HG02610 (cell line): Measurements from ENCODE around the gene RCHY1.
"Not testable (repeated sequence)": the region's sequence is repeated elsewhere in the genome, so short reads cannot be mapped to it uniquely, and the experiment has no call there.

Source experiments
- ATAC-seq: cut with Tn5 transposase; IDR thresholded peaks from one replicate; pipeline ENCODE4 v1.9.1; 2021; ENCODE audit warnings: mild to moderate bottlenecking, moderate library complexity; ENCODE audit not compliant: unreplicated experiment

The RCHY1 gene

GRCh38 chr4:75514131-75514948 is at the start of gene RCHY1, which contains the start of gene THAP6:
RCHY1 (minus strand) TSS chr4:75514403; CDS start chr4:75514286, 117 bp downstream.
THAP6 (plus strand) TSS chr4:75514473; CDS start chr4:75515453, 980 bp downstream.
- ATAC-seq, result peak; percentile 93

DNA sequence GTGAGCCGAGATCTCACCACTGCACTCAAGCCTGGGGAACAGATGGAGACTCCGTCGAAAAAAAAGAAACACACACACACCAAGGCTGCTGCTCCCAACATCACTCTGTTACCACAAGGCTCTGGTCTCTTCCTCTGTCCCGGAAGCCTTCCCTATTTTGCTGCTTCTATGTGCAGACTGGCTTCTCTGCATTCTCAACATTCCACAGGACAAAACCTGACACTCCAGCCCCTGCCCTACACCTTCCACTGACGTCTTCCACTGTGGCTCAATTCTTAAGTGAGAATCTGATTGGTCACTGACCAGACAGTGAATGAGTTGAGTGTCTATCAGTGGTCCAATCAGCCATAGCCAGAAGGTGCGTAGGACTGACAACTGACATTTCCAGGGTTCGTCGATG is 47.6 kb upstream of the RCHY1 start:
- no peak for ATAC-seq

DNA sequence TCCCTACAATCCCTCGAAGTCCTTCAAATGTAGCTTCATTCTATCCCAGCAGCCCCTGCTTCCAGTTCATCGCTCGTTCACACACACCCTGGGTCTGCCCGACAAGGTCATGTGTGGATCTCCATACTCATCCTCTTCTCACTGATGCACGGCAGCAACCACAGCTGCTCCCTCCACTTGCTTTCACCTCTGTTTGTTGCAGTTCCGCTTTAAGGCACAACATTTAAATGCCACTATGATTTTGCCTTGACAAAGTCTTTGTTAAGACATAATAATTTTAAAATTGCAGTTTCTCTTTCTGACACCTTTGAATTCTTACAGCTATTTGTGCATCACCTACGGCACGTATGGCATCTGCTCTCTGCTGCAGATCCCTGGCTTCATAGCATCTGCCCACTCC is 43.5 kb upstream of the RCHY1 start:
- ATAC-seq, result no peak

DNA sequence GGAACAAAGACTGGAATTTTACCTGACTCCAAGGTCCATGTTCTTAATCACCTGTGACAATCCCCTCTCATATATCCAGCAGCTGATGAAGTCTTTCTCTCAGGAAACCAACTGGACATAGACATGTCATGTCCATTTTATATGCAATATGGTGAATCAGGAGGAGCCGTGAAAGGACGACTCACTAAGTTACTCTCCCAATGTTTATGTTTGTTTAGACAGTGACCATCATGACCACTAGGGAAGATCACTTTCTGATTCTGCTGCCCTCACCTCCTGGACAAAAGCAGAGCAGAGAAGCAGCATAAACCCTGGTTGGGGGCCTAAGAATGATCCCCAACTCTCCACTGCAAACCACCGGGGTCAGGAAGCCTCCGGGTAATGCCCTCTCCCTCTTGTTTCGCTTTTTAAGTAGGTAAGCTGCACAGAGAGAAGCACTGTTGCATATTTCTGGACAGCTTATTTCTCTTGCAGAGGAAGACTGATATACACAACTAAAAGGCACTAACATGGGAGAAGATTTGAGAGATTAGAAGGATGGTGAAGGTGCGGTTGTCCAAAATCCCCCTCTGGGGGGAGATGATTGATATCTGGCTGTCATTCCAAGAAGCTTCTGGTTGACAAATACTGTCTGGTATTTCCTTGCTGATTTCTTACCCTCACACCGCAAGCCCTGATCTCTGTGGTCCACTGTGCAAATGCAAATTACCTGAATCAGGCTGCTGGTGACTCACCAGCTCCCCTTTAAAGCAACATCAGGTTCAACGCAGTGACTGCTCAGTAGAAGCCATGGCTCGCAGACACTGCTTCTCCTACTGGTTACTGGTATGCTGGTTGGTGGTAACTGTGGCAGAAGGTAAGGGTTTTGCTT is 41.3 kb upstream of the RCHY1 start, which contains the start of gene ODAPH:
Gene ODAPH, plus strand, starts transcription at position 773 of the 871 bp plus-strand sequence. Its CDS starts 17 bp downstream, at position 790.
- ATAC-seq, result peak; percentile 97

GRCh38 chr4:75552452-75552851 is 38.2 kb upstream of the RCHY1 start:
- ATAC-seq, result no peak

DNA sequence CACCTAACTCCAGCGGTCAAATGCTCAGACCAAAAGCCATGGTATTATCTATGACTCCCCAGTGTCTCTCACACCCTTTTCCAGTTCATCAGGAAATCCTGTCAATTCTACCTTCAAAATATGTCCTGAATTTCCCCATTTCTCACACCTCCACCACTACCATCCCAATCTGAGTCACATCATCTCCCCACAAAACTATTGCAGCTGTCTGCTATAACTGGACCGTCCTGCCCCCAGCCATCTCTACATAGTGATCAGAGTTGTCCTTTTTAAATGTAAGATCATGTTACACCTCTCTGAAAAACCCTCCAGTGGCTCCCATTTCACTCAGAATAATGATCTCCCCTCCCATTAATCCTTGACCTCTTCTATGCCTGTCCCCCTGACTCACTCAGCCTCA is 34.8 kb upstream of the RCHY1 start:
- ATAC-seq, result no peak

GRCh38 chr4:75547647-75548387 is 33.6 kb upstream of the RCHY1 start:
- ATAC-seq, result no peak

- no peak for ATAC-seq
Measured at GRCh38 chr4:75545526-75545925, 31.3 kb upstream of the RCHY1 start.

DNA sequence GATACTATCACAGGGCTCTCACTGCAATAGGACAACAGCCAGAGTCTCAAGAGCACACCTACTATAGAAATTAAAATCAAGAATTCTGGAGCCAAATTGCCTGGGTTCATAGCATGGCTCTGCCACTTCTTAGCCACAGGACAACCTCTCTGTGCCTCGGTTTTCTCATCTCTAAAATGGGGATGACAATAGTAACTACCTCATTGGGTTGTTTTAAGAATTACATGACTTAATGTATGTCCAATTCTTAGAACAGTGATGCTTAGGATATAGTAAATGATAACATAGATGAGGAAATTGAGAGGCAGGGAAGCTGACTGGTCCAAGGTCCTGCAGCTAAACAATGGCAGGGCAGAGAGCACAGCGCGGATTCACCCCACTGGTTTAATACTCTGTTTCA is 30.7 kb upstream of the RCHY1 start:
- no peak for ATAC-seq

- ATAC-seq, result not testable (repeated sequence)
Measured at GRCh38 chr4:75544220-75544619, 30.0 kb upstream of the RCHY1 start.

- no peak for ATAC-seq
Measured at GRCh38 chr4:75542824-75543223, 28.6 kb upstream of the RCHY1 start.

GRCh38 chr4:75537308-75537707 is 23.1 kb upstream of the RCHY1 start:
- ATAC-seq, result not testable (repeated sequence)

DNA sequence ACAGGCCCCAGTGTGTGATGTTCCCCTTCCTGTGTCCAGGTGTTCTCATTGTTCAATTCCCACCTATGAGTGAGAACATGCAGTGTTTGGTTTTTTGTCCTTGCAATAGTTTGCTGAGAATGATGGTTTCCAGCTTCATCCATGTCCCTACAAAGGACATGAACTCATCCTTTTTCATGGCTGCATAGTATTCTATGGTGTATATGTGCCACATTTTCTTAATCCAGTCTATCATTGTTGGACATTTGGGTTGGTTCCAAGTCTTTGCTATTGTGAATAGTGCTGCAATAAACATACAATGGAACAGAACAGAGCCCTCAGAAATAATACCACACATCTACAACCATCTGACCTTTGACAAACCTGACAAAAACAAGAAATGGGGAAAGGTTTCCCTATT is 19.7 kb upstream of the RCHY1 start:
- ATAC-seq, result not testable (repeated sequence)

DNA sequence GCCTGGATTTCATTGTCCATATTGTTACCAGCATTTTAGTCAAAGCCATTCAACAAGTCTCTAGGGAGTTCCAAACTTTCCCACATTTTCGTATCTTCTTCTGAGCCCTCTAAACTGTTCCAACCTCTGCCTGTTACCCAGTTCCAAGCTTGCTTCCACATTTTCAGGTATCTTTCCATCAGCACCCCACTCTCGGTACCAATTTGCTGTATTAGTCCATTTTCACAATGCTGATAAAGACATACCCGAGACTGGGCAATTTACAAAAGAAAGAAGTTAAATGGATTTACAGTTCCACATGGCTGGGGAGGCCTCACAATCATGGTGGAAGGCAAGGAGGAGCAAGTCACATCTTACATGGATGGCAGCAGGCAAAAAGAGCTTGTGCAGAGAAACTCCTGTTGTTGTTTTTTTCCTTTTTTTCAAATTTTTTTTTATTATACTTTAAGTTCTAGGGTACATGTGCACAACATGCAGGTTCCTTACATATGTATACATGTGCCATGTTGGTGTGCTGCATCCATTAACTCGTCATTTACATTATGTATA is 19.2 kb upstream of the RCHY1 start:
- ATAC-seq, result not testable (repeated sequence)

- not testable (repeated sequence) for ATAC-seq
Measured at GRCh38 chr4:75531536-75532143, 17.4 kb upstream of the RCHY1 start.

DNA sequence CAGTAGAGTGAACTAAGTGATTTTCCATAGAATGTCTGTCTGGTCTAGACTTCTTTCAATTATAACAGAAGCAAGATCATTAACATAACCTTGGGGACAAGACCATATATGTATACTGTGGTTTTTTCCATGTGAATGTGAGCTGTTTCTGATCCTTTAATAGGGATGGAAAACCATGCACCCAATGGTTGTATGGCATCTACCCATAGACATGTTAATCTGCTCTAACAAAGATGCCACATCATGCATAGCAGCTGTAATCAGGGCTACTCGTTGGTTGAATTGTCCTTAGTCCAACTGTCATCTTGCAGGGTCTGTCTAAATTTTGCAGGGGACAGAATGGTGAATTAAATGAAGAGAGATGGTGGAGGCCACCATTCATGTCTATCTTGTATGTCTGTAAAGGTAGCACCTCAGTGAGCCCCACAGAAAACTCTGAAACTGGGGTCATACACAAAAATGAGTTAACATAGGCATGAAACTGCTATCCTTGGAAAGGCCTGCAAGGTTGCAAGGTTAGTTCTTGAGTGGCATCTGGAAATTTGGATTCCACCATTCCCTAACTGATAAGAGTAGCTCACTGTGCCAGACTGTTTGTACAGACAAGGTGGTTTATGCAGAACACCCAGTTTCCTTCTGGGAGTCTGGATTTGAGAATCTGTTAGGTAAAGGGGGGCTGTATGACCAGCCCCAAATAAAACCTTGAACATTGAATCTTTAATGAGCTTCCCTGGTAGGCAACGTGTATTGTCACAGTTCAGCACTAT is 16.5 kb upstream of the RCHY1 start:
- no peak for ATAC-seq

- no peak for ATAC-seq
Measured at GRCh38 chr4:75527482-75527881, 13.3 kb upstream of the RCHY1 start.

- ATAC-seq, result no peak
Measured at GRCh38 chr4:75525910-75526309, 11.7 kb upstream of the RCHY1 start.

DNA sequence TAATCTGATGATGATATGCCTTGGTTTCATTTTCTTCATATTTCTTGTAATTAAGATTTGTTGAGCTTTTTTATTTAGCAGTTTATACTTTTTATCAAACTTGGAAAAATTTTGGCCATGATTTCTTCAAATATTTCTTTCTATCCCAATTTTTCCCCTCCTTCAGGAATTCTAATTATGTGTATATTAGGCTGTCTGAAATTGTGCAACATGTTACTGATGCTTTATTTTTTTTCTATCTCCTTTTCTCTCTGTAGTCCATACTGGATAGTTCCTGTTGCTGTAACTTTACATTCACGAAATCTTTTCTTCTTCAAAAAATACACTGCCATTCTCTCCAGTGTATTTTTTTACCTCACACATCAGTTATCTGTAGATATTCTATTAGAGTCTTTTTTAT is 10.9 kb upstream of the RCHY1 start:
- no peak for ATAC-seq
